Endothelial cell (in vitro differentiated cells): ENCODE results near the gene PHACTR1. TPM values are rescaled to one million over a fixed set of nuclear protein-coding genes. Genes with fewer than 3 reads are reported as not detected.

Experiments used
- DNase-seq: peaks from one replicate; pipeline ENCODE4 v3.0.0; 2021; ENCODE audit warnings: low spot score
- H3K27ac Mint-ChIP-seq: one replicate; pipeline ENCODE4 v1.8.0; 2021; ENCODE audit warnings: mixed read lengths, inconsistent platforms; ENCODE audit not compliant: unreplicated experiment
- H3K27me3 Mint-ChIP-seq: one replicate; pipeline ENCODE4 v1.8.0; 2021; ENCODE audit warnings: mild to moderate bottlenecking, moderate library complexity, mixed read lengths, inconsistent platforms; ENCODE audit not compliant: unreplicated experiment
- H3K36me3 Mint-ChIP-seq: one replicate; pipeline ENCODE4 v1.8.0; 2021; ENCODE audit warnings: mild to moderate bottlenecking, low read depth, mixed read lengths, inconsistent platforms; ENCODE audit not compliant: unreplicated experiment
- H3K4me1 Mint-ChIP-seq: one replicate; pipeline ENCODE4 v1.8.0; 2021; ENCODE audit warnings: mild to moderate bottlenecking, mixed read lengths, inconsistent platforms; ENCODE audit not compliant: unreplicated experiment
- H3K4me3 Mint-ChIP-seq: one replicate; pipeline ENCODE4 v1.8.0; 2021; ENCODE audit warnings: mild to moderate bottlenecking, mixed read lengths, inconsistent platforms; ENCODE audit not compliant: unreplicated experiment
- H3K9me3 Mint-ChIP-seq: one replicate; pipeline ENCODE4 v1.8.0; 2021; ENCODE audit warnings: mixed read lengths, inconsistent platforms; ENCODE audit not compliant: unreplicated experiment
- total RNA-seq: library from RNA; stranded (reverse); fragmentation: NEBNext Ultra II Directional; extraction: Animal tissue kit (Norgen Biotek cat#: 25700); gene quantifications from one replicate; pipeline ENCODE4 v1.2.1, GENCODE V29; 2021; ENCODE audit not compliant: unreplicated experiment
- TF ChIP-seq, protein P1 (sequence below): fragments of 200-600 bp; sonication (generic); IDR thresholded peaks from one replicate; pipeline ENCODE4 v1.5.0; 2021; ENCODE audit warnings: antibody characterized with exemption; ENCODE audit not compliant: unreplicated experiment

The PHACTR1 gene
- total RNA-seq, 1 donor from 2014 or later, result 39.9 TPM

- H3K4me3 Mint-ChIP-seq, result no peak overlapping the region
- no peak for DNase-seq
- H3K36me3 Mint-ChIP-seq, result peaks cover 16% of the 10 kb centered on the region
- peaks cover 7% of the 10 kb centered on the region for H3K27me3 Mint-ChIP-seq
- no peaks in the 10 kb centered on the region for H3K9me3 Mint-ChIP-seq
- TF ChIP-seq, protein P1, sequence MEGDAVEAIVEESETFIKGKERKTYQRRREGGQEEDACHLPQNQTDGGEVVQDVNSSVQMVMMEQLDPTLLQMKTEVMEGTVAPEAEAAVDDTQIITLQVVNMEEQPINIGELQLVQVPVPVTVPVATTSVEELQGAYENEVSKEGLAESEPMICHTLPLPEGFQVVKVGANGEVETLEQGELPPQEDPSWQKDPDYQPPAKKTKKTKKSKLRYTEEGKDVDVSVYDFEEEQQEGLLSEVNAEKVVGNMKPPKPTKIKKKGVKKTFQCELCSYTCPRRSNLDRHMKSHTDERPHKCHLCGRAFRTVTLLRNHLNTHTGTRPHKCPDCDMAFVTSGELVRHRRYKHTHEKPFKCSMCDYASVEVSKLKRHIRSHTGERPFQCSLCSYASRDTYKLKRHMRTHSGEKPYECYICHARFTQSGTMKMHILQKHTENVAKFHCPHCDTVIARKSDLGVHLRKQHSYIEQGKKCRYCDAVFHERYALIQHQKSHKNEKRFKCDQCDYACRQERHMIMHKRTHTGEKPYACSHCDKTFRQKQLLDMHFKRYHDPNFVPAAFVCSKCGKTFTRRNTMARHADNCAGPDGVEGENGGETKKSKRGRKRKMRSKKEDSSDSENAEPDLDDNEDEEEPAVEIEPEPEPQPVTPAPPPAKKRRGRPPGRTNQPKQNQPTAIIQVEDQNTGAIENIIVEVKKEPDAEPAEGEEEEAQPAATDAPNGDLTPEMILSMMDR, result no peak
- no peak overlapping the region for H3K27ac Mint-ChIP-seq
- peaks cover 18% of the 10 kb centered on the region for H3K4me1 Mint-ChIP-seq
Observed at GRCh38 chr6:13226071-13226470, 509.5 kb downstream of the PHACTR1 start.

DNA sequence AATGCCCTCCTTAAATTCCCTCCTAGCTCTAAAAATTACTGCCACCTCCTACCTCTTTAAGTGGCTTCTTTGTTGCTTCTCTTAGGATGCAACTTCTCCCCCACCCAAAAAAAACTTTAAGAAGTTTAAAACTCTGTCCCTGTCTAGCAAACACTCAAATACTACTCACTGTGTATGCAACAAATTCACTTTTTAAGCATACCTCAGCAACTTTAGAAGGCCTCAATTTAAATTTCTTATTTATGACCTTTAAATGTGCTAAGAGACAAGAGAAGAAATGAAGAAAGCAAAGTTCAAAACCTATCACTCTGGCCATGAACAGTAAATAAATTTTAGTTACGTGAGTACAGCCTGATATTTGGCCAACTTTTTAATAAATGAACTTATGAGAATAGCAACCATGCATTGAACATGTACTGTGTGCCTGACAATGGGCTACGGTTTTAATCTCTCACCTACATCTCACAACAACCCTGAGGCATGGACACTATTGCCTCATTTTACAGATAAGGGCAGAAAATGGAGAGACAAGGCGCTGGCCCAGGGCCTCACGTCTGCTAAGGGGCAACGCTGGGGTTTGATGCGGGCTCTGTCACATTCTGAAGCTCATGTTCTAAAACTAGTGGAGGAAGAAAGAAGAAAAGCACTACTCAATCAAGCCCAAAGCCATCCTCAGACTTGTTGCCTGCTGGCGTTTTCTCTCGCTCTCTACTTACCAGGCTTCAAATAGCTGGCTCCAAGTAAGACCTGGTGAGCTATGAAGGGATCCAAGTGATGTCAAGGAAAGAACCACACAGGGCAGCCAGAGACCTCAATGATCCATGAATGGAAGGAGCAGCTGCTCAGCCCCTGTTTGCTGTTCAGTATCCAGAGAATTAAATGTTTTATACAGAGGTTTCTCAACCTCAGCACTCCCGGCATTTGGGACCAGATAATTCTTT is 512.0 kb downstream of the PHACTR1 start:
- no peaks in the 10 kb centered on the region for H3K9me3 Mint-ChIP-seq
- peaks cover 23% of the 10 kb centered on the region for H3K36me3 Mint-ChIP-seq
- H3K4me3 Mint-ChIP-seq, result no peak overlapping the region
- peaks cover 5% of the 10 kb centered on the region for H3K27me3 Mint-ChIP-seq
- no peak for DNase-seq
- TF ChIP-seq, protein P1, result no peak
- no peak overlapping the region for H3K27ac Mint-ChIP-seq
- H3K4me1 Mint-ChIP-seq, result peaks cover 18% of the 10 kb centered on the region

GRCh38 chr6:13229205-13230085 is 512.9 kb downstream of the PHACTR1 start:
- TF ChIP-seq, protein P1, result no peak
- peaks cover 24% of the 10 kb centered on the region for H3K36me3 Mint-ChIP-seq
- peaks cover 2% of the 10 kb centered on the region for H3K27me3 Mint-ChIP-seq
- H3K27ac Mint-ChIP-seq, result no peak overlapping the region
- DNase-seq, result no peak
- H3K9me3 Mint-ChIP-seq, result no peaks in the 10 kb centered on the region
- peaks cover 18% of the 10 kb centered on the region for H3K4me1 Mint-ChIP-seq
- no peak overlapping the region for H3K4me3 Mint-ChIP-seq

DNA sequence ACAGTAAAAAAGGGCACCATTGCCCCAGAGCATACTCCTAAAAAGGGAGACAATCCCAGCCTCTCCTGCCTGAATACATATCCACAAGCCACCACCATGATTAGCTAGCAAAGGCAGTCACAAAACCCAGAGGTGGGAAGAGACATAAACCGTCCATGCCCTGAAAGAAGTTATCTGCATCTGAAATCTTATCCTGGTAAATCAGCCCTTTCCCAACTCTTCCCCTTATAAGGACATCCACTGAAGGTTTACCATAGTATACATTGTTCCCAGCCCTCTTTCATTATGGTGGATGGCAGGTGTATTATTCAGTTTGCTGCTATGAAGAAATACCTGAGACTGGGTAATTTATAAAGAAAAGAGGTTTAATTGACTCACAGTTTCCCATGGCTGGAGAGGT is 516.5 kb downstream of the PHACTR1 start:
- peaks cover 6% of the 10 kb centered on the region for H3K4me1 Mint-ChIP-seq
- DNase-seq, result no peak
- H3K27ac Mint-ChIP-seq, result no peak overlapping the region
- TF ChIP-seq, protein P1, result no peak
- peaks cover 35% of the 10 kb centered on the region for H3K36me3 Mint-ChIP-seq
- H3K4me3 Mint-ChIP-seq, result peak overlapping the region; percentile 25
- H3K9me3 Mint-ChIP-seq, result no peaks in the 10 kb centered on the region
- H3K27me3 Mint-ChIP-seq, result peaks cover 2% of the 10 kb centered on the region
